Loucy (cell line): ENCODE data around the gene ZCCHC3.

Experiments used
- H2AFZ ChIP-seq: fragments of 200-600 bp; sonication (generic); 2 replicates; pipeline ENCODE4 v1.6.0; 2016; ENCODE audit warnings: antibody characterized with exemption, mild to moderate bottlenecking, low read length, moderate library complexity
- H3F3A ChIP-seq: fragments of 200-600 bp; 2 replicates; pipeline ENCODE4 v1.6.0; 2016; ENCODE audit warnings: antibody characterized with exemption, low read depth, mild to moderate bottlenecking
- H3K27me3 ChIP-seq: fragments of 200-600 bp; sonication (generic); 2 replicates; pipeline ENCODE4 v1.6.1; 2014; ENCODE audit warnings: low read length, mild to moderate bottlenecking; ENCODE audit not compliant: insufficient read depth, poor library complexity, severe bottlenecking
- H3K36me3 ChIP-seq: fragments of 200-600 bp; sonication (generic); 2 replicates; pipeline ENCODE4 v1.6.1; 2016; ENCODE audit warnings: low read length; ENCODE audit not compliant: insufficient read depth
- H3K4me1 ChIP-seq: fragments of 200-600 bp; sonication (generic); 2 replicates; pipeline ENCODE4 v1.5.1; 2014; ENCODE audit warnings: low read length, mild to moderate bottlenecking; ENCODE audit not compliant: insufficient read depth, poor library complexity, severe bottlenecking
- H3K4me2 ChIP-seq: fragments of 200-600 bp; sonication (generic); 2 replicates; pipeline ENCODE4 v1.6.0; 2014; ENCODE audit warnings: antibody characterized with exemption, low read length, low read depth, mild to moderate bottlenecking; ENCODE audit not compliant: poor library complexity, severe bottlenecking
- H3K4me3 ChIP-seq: fragments of 200-600 bp; sonication (generic); 2 replicates; pipeline ENCODE4 v1.5.1; 2014; ENCODE audit warnings: low read length, mild to moderate bottlenecking, mixed read lengths; ENCODE audit not compliant: poor library complexity, severe bottlenecking
- H3K79me2 ChIP-seq: fragments of 200-600 bp; sonication (generic); 2 replicates; pipeline ENCODE4 v1.6.1; 2014; ENCODE audit warnings: low read length; ENCODE audit not compliant: insufficient read depth
- H3K9ac ChIP-seq: fragments of 200-600 bp; sonication (generic); 2 replicates; pipeline ENCODE4 v1.6.0; 2014; ENCODE audit warnings: mild to moderate bottlenecking, low read depth, low read length, moderate library complexity; ENCODE audit not compliant: poor library complexity, severe bottlenecking
- H3K9me2 ChIP-seq: fragments of 200-600 bp; sonication (generic); replicated peaks from 2 replicates; pipeline ENCODE4 v1.6.1; 2016; ENCODE audit warnings: low read depth, low read length, mixed read lengths
- H3K9me3 ChIP-seq: fragments of 200-600 bp; sonication (generic); 2 replicates; pipeline ENCODE4 v1.6.1; 2014; ENCODE audit warnings: mild to moderate bottlenecking, antibody characterized with exemption, low read length, low read depth; ENCODE audit not compliant: insufficient read depth
- H4K20me1 ChIP-seq: fragments of 200-600 bp; sonication (generic); 2 replicates; pipeline ENCODE4 v1.6.0; 2014; ENCODE audit warnings: antibody characterized with exemption, low read length, mild to moderate bottlenecking; ENCODE audit not compliant: insufficient read depth, poor library complexity, severe bottlenecking
- CTCF ChIP-seq: fragments of 200-600 bp; sonication (generic); conservative IDR thresholded peaks from 2 replicates; pipeline ENCODE4 v1.5.1; 2014; ENCODE audit warnings: mild to moderate bottlenecking, antibody characterized with exemption, low read length
- EZH2phosphoT487 ChIP-seq: fragments of 200-600 bp; IDR thresholded peaks from 2 replicates; pipeline ENCODE4 v1.6.1; 2018; ENCODE audit warnings: antibody characterized with exemption, mild to moderate bottlenecking, moderate library complexity, borderline replicate concordance

The ZCCHC3 gene

GRCh38 chr20:273884-274283 is 23.5 kb upstream of the ZCCHC3 start:
- Histone ChIP-seq H3F3A (no peaks in the 10 kb centered on the region), H3K79me2 (no peaks in the 10 kb centered on the region), H4K20me1 (no peaks in the 10 kb centered on the region), H3K9me2 (no peaks in the 10 kb centered on the region), H3K27me3 (no peaks in the 10 kb centered on the region), H3K4me2 (no peak overlapping the region), H3K4me1 (no peaks in the 10 kb centered on the region), H3K9me3 (no peaks in the 10 kb centered on the region), H3K4me3 (no peak overlapping the region), H3K36me3 (peaks cover 21% of the 10 kb centered on the region; the same call in 1 of the 2 replicates), H2AFZ (no peak overlapping the region), H3K9ac (no peak overlapping the region)
- TF ChIP-seq CTCF (no peak), EZH2phosphoT487 (no peak)

- peaks cover 21% of the 10 kb centered on the region; the same call in 1 of the 2 replicates for H3K36me3 ChIP-seq
- no peaks in the 10 kb centered on the region for H3K9me3 ChIP-seq
- no peaks in the 10 kb centered on the region for H4K20me1 ChIP-seq
- no peaks in the 10 kb centered on the region for H3F3A ChIP-seq
- no peak overlapping the region for H3K9ac ChIP-seq
- TF ChIP-seq EZH2phosphoT487 (no peak), CTCF (no peak)
- no peak overlapping the region for H3K4me3 ChIP-seq
- no peak overlapping the region for H2AFZ ChIP-seq
- H3K79me2 ChIP-seq: no peaks in the 10 kb centered on the region
- no peaks in the 10 kb centered on the region for H3K4me1 ChIP-seq
- H3K27me3 ChIP-seq: no peaks in the 10 kb centered on the region
- no peaks in the 10 kb centered on the region for H3K9me2 ChIP-seq
- no peak overlapping the region for H3K4me2 ChIP-seq
Observed at GRCh38 chr20:275791-276190, 21.6 kb upstream of the ZCCHC3 start.

GRCh38 chr20:276620-277495 is 20.5 kb upstream of the ZCCHC3 start:
- no peaks in the 10 kb centered on the region for H3F3A ChIP-seq
- no peaks in the 10 kb centered on the region for H3K9me3 ChIP-seq
- no peaks in the 10 kb centered on the region for H4K20me1 ChIP-seq
- peaks cover 21% of the 10 kb centered on the region; the same call in 1 of the 2 replicates for H3K36me3 ChIP-seq
- no peak for TF ChIP-seq EZH2phosphoT487
- no peak for TF ChIP-seq CTCF
- no peak overlapping the region for H2AFZ ChIP-seq
- no peaks in the 10 kb centered on the region for H3K4me1 ChIP-seq
- no peak overlapping the region for H3K4me2 ChIP-seq
- no peaks in the 10 kb centered on the region for H3K79me2 ChIP-seq
- H3K9me2 ChIP-seq: no peaks in the 10 kb centered on the region
- H3K27me3 ChIP-seq: no peaks in the 10 kb centered on the region
- H3K9ac ChIP-seq: no peak overlapping the region
- no peak overlapping the region for H3K4me3 ChIP-seq
